HepG2 (cell line): ENCODE measurements around the gene SPRED3. TPM values are rescaled to one million over a fixed set of nuclear protein-coding genes. Genes with fewer than 3 reads are reported as not detected.

ENCODE experiments used
- ATAC-seq: fragments of 200-7000 bp; cut with Tn5 transposase; 3 replicates; pipeline ENCODE4 v1.9.1; 2020; ENCODE audit warnings: mild to moderate bottlenecking, moderate library complexity
- BruUV-seq: library from RNA; stranded (reverse); fragments of 400-500 nt; replicated peaks from 2 replicates; lab custom pipeline; 2021; lab: Mats Ljungman, UMichigan
- CTCF ChIA-PET: fragments of 300-600 bp; formaldehyde crosslinking; extraction: SDS; loops from one replicate; lab custom pipeline; 2021; ENCODE audit warnings: low total read pairs, inconsistent platforms, low intra/inter-chr PET ratio; lab: Yijun Ruan, JAX
- POLR2A ChIA-PET: fragments of 350-600 bp; sonication (Branson Sonifier 250); formaldehyde crosslinking; loops from one replicate; lab custom pipeline; 2020; ENCODE audit warnings: antibody characterized with exemption, inconsistent platforms; lab: Yijun Ruan, JAX
- DNase-seq: peaks from one replicate; pipeline ENCODE4 v3.0.0-alpha.2; 2015; ENCODE audit warnings: low spot score
- FAIRE-seq: peaks from 3 replicates; lab custom pipeline; 2011; peaks lifted over from hg19 to GRCh38; lab: Jason Lieb, UNC
- H2AFZ ChIP-seq: one replicate; pipeline ENCODE4 v1.6.1; 2011; ENCODE audit warnings: low read length, inconsistent platforms
- H3K27ac ChIP-seq: fragments of 300-600 bp; 3 replicates; pipeline ENCODE4 v1.8.0; 2011; ENCODE audit warnings: mixed run types, mild to moderate bottlenecking, mixed read lengths, low read length, inconsistent platforms; ENCODE audit not compliant: insufficient read depth; ENCODE audit errors: extremely low read length
- H3K27me3 ChIP-seq, 2 experiments: fragments of 200-600 bp in 1 of 2; 2 replicates in 1 of 2; 3 replicates in 1 of 2; pipeline versions ENCODE4 v1.6.0 to v1.8.0; 2011; ENCODE audit warnings: low read length in 2 of 2, mild to moderate bottlenecking in 2 of 2, moderate library complexity in 2 of 2, inconsistent platforms in 1 of 2; ENCODE audit not compliant: insufficient read depth in 2 of 2, control insufficient read depth in 1 of 2
- H3K36me3 ChIP-seq, 2 experiments: fragments of 200-600 bp in 1 of 2; replicated peaks in 1 of 2; 2 replicates in 1 of 2; 3 replicates in 1 of 2; pipeline versions ENCODE4 v1.5.1 to v1.8.0; 2011; ENCODE audit warnings: low read length in 2 of 2, inconsistent platforms in 1 of 2; ENCODE audit not compliant: insufficient read depth in 2 of 2, control insufficient read depth in 1 of 2
- H3K4me1 ChIP-seq: 2 replicates; pipeline ENCODE4 v1.5.1; 2012; ENCODE audit warnings: low read length, inconsistent platforms; ENCODE audit not compliant: insufficient read depth
- H3K4me2 ChIP-seq: 2 replicates; pipeline ENCODE4 v1.6.0; 2011; ENCODE audit warnings: low read depth, low read length, inconsistent platforms
- H3K4me3 ChIP-seq, 3 experiments: fragments of 200-600 bp in 1 of 3; sonication (generic), shearing (Covaris generic) in 1 of 3; replicated peaks in 1 of 3; 2 replicates each; pipeline ENCODE4 v1.5.1; 2011 to 2016; ENCODE audit warnings: low read length in 3 of 3, inconsistent platforms in 2 of 3, low read depth in 2 of 3, mild to moderate bottlenecking in 2 of 3, control low read depth in 1 of 3, mixed read lengths in 1 of 3; ENCODE audit not compliant: insufficient read depth in 1 of 3
- H3K79me2 ChIP-seq: one replicate; pipeline ENCODE4 v1.6.1; 2011; ENCODE audit warnings: low read length, inconsistent platforms; ENCODE audit not compliant: insufficient read depth
- H3K9ac ChIP-seq: 2 replicates; pipeline ENCODE4 v1.6.0; 2011; ENCODE audit warnings: mild to moderate bottlenecking, low read depth, low read length, inconsistent platforms; ENCODE audit not compliant: insufficient read depth
- H3K9me3 ChIP-seq: 2 replicates; pipeline ENCODE4 v1.5.1; 2012; ENCODE audit warnings: mild to moderate bottlenecking, low read length
- H4K20me1 ChIP-seq: 2 replicates; pipeline ENCODE4 v1.6.0; 2011; ENCODE audit warnings: inconsistent platforms, mild to moderate bottlenecking, low read length, moderate library complexity; ENCODE audit not compliant: insufficient read depth
- ARNT ChIP-seq: fragments of 450-650 bp; IDR thresholded peaks from 2 replicates; pipeline ENCODE4 v1.6.1; 2017
- ETV5 ChIP-seq: IDR thresholded peaks from 2 replicates; pipeline ENCODE4 v1.6.1; 2018; ENCODE audit warnings: missing biosample characterization, missing genetic modification reagents, inconsistent platforms, borderline replicate concordance
- GZF1 ChIP-seq: sonication (generic); formaldehyde crosslinking; IDR thresholded peaks from 2 replicates; pipeline ENCODE4 v1.5.1; 2020; ENCODE audit warnings: mild to moderate bottlenecking, missing genetic modification reagents
- NFYC ChIP-seq: IDR thresholded peaks from 2 replicates; pipeline ENCODE4 v1.6.1; 2016; ENCODE audit warnings: missing genetic modification reagents, missing compliant biosample characterization
- NPAS2 ChIP-seq: sonication (generic); formaldehyde crosslinking; IDR thresholded peaks from 2 replicates; pipeline ENCODE4 v1.8.0; 2022; ENCODE audit warnings: mild to moderate bottlenecking, missing genetic modification reagents, borderline replicate concordance
- SMAD9 ChIP-seq: sonication (generic); formaldehyde crosslinking; IDR thresholded peaks from 2 replicates; pipeline ENCODE4 v1.5.1; 2020; ENCODE audit warnings: mild to moderate bottlenecking, missing genetic modification reagents
- TBX2 ChIP-seq: sonication (generic); formaldehyde crosslinking; IDR thresholded peaks from 2 replicates; pipeline ENCODE4 v1.5.0; 2020; ENCODE audit warnings: missing genetic modification reagents, mild to moderate bottlenecking, borderline replicate concordance
- TOPORS ChIP-seq: sonication (generic); formaldehyde crosslinking; IDR thresholded peaks from 2 replicates; pipeline ENCODE4 v1.8.0; 2023; ENCODE audit warnings: mild to moderate bottlenecking, missing genetic modification reagents
- ZGPAT ChIP-seq: IDR thresholded peaks from 2 replicates; pipeline ENCODE4 v1.6.1; 2016; ENCODE audit warnings: mild to moderate bottlenecking
- ZNF616 ChIP-seq: sonication (generic); formaldehyde crosslinking; IDR thresholded peaks from 2 replicates; pipeline ENCODE4 v1.5.0; 2020; ENCODE audit warnings: low read depth, mild to moderate bottlenecking, missing genetic modification reagents
- ZNF776 ChIP-seq: sonication (generic); formaldehyde crosslinking; IDR thresholded peaks from 2 replicates; pipeline ENCODE4 v1.4.0; 2020; ENCODE audit warnings: mild to moderate bottlenecking, missing genetic modification reagents
- WGBS: methylation state at CpG from one replicate; pipeline ENCODE4 v1.1.6; 2017; ENCODE audit warnings: low lambda C conversion rate; 5-methylcytosine and 5-hydroxymethylcytosine counted together
- in situ Hi-C: cut with HindIII; loops from 2 replicates; pipeline ENCODE4 v1.10.0; 2017; ENCODE audit warnings: low pct_unique_long_range_greater_than_20kb; ENCODE audit not compliant: extremely low pct_ligation_motif_present
- intact Hi-C: fragments of 100-400 bp; cut with micrococcal nuclease; formaldehyde crosslinking; loops from one replicate; pipeline ENCODE4 v1.10.0; 2022; ENCODE audit not compliant: unreplicated experiment
- polyA plus RNA-seq, 8 experiments: library from polyadenylated mRNA; depleted of rRNA in 3 of 8; stranded (reverse) in 7 of 8; unstranded in 1 of 8; fragments of >200 nt; fragmentation: Illumina TruSeq in 4 of 8; extraction: Trizol in 4 of 8; gene quantifications; 2 replicates each; pipeline versions ENCODE4 v1.2.1 to v1.2.3, GENCODE V29; 2011 to 2016; ENCODE audit warnings: low read depth in 4 of 8, missing spikeins in 1 of 8, mixed read lengths in 1 of 8; ENCODE audit not compliant: insufficient read depth in 1 of 8
- total RNA-seq, 5 experiments: library from RNA; depleted of rRNA; stranded (reverse); fragments of >200 nt; fragmentation: Illumina TruSeq; extraction: Trizol; gene quantifications; 2 replicates each; pipeline ENCODE4 v1.2.3, GENCODE V29; 2016; ENCODE audit warnings: low read depth in 1 of 5
- TF ChIP-seq, protein P1 (sequence below): sonication (generic); formaldehyde crosslinking; IDR thresholded peaks from 2 replicates; pipeline ENCODE4 v1.5.1; 2020; ENCODE audit warnings: missing genetic modification reagents, mild to moderate bottlenecking, borderline replicate concordance
- TF ChIP-seq, protein P2 (sequence below): sonication (generic); formaldehyde crosslinking; IDR thresholded peaks from 2 replicates; pipeline ENCODE4 v1.5.0; 2020; ENCODE audit warnings: mild to moderate bottlenecking, missing genetic modification reagents
- TF ChIP-seq, protein P3 (sequence below): sonication (generic); formaldehyde crosslinking; IDR thresholded peaks from 2 replicates; pipeline ENCODE4 v1.8.0; 2022; ENCODE audit warnings: mild to moderate bottlenecking, missing genetic modification reagents

SPRED3 gene
- total and polyA plus RNA-seq, 2 of the 13 experiments (the other 11 are each of a cell fraction or from before 2014, with no cell fraction given), result 0.15 to 0.17 TPM

- Histone ChIP-seq H3K4me2 (no peak overlapping the region), H3K79me2 (no peaks in the 10 kb centered on the region), H3K4me3 (no peak overlapping the region), H3K9ac (no peak overlapping the region), H2AFZ (no peak overlapping the region), H4K20me1 (no peaks in the 10 kb centered on the region), H3K27me3 (peaks cover 4 to 9% of the 10 kb centered on the region in 2 experiments; a peak in 3 of 5 replicates), H3K9me3 (no peaks in the 10 kb centered on the region), H3K36me3 (no peaks in the 10 kb centered on the region), H3K27ac (no peak overlapping the region), H3K4me1 (peaks cover 5% of the 10 kb centered on the region; the same call in 1 of the 2 replicates)
- no peak for DNase-seq
- no peak for ATAC-seq
- no peak for FAIRE-seq
- no peak for TF ChIP-seq NPAS2
- TF ChIP-seq, protein P1, sequence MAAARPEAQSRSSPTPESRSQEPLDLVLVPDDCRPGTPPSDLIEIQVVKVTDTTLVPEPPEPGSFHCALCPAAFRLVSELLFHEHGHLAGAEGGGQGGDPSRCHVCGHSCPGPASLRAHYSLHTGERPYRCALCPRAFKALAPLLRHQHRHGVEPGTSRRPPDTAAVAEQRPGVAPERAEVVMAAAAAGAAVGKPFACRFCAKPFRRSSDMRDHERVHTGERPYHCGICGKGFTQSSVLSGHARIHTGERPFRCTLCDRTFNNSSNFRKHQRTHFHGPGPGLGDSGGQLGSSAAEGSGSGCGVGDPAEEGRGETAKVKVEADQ, result no peak
- no peak for TF ChIP-seq NFYC (CRISPR knock-in tag)
- no peak for TF ChIP-seq ZGPAT (CRISPR knock-in tag)
- no peak for TF ChIP-seq TOPORS (CRISPR knock-in tag)
- no peak for TF ChIP-seq SMAD9 (CRISPR knock-in tag)
- no peak for TF ChIP-seq TBX2 (CRISPR knock-in tag)
- no peak for TF ChIP-seq ZNF776 (CRISPR knock-in tag)
- no peak for TF ChIP-seq ZNF616 (CRISPR knock-in tag)
- no peak for TF ChIP-seq ETV5 (CRISPR knock-in tag)
- TF ChIP-seq GZF1, result no peak
- TF ChIP-seq, protein P2, sequence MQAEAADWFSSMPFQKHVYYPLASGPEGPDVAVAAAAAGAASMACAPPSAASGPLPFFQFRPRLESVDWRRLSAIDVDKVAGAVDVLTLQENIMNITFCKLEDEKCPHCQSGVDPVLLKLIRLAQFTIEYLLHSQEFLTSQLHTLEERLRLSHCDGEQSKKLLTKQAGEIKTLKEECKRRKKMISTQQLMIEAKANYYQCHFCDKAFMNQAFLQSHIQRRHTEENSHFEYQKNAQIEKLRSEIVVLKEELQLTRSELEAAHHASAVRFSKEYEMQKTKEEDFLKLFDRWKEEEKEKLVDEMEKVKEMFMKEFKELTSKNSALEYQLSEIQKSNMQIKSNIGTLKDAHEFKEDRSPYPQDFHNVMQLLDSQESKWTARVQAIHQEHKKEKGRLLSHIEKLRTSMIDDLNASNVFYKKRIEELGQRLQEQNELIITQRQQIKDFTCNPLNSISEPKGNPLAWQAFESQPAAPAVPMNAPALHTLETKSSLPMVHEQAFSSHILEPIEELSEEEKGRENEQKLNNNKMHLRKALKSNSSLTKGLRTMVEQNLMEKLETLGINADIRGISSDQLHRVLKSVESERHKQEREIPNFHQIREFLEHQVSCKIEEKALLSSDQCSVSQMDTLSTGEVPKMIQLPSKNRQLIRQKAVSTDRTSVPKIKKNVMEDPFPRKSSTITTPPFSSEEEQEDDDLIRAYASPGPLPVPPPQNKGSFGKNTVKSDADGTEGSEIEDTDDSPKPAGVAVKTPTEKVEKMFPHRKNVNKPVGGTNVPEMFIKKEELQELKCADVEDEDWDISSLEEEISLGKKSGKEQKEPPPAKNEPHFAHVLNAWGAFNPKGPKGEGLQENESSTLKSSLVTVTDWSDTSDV, result no peak
- TF ChIP-seq ARNT, result no peak
- TF ChIP-seq, protein P3, sequence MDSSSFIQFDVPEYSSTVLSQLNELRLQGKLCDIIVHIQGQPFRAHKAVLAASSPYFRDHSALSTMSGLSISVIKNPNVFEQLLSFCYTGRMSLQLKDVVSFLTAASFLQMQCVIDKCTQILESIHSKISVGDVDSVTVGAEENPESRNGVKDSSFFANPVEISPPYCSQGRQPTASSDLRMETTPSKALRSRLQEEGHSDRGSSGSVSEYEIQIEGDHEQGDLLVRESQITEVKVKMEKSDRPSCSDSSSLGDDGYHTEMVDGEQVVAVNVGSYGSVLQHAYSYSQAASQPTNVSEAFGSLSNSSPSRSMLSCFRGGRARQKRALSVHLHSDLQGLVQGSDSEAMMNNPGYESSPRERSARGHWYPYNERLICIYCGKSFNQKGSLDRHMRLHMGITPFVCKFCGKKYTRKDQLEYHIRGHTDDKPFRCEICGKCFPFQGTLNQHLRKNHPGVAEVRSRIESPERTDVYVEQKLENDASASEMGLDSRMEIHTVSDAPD, result no peak
- intact Hi-C loops (no loop called here), in situ Hi-C loops (no loop called here)
- no TSS peak for BruUV-seq
- 39% methylated on average over 12 of the region's 14 CpGs for WGBS
- POLR2A ChIA-PET, result interaction anchor here (1.1 kb wide), 1 partner anchor 66 kb away, joined by 3 read pairs; the partner anchor contains the start of gene PSMD8
- CTCF ChIA-PET, result no interaction called here
Observed at GRCh38 chr19:38440592-38440991, 52.1 kb downstream of the SPRED3 start.
